ENCODE data around the gene ACOT4.
"Not testable (repeated sequence)": the region's sequence is repeated elsewhere in the genome, so short reads cannot be mapped to it uniquely, and the experiment has no call there.

ACOT4 gene

DNA sequence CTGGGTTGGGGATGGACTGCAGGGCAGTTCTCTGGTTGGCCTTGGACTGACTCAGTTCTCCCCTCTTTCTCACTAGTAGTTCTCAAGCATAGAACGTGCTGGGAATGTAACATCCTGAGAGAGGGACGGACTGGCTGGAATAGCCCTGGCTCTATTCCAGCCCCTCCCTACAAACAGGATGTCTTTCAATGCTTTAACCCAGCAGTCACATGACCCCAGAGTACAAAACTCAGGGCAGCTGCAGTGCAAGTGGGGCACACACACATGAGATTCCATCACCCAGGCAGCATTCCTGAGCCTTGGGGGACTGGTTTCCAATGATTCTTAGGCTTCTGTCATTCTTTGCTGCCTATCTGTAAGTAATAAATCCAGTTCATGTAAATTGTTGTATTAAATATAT lies 19.0 kb downstream of the ACOT4 start:
- Mint-ChIP-seq H3K36me3 (no peaks in the 10 kb centered on the region), H3K9me3 (no peaks in the 10 kb centered on the region), H3K4me3 (no peak overlapping the region), H3K4me1 (peaks cover 16% of the 10 kb centered on the region), H3K27ac (no peak overlapping the region)
- DNase-seq (ENCODE audit: low spot score in 2 of 2) (no peak), ATAC-seq (no peak)

DNA sequence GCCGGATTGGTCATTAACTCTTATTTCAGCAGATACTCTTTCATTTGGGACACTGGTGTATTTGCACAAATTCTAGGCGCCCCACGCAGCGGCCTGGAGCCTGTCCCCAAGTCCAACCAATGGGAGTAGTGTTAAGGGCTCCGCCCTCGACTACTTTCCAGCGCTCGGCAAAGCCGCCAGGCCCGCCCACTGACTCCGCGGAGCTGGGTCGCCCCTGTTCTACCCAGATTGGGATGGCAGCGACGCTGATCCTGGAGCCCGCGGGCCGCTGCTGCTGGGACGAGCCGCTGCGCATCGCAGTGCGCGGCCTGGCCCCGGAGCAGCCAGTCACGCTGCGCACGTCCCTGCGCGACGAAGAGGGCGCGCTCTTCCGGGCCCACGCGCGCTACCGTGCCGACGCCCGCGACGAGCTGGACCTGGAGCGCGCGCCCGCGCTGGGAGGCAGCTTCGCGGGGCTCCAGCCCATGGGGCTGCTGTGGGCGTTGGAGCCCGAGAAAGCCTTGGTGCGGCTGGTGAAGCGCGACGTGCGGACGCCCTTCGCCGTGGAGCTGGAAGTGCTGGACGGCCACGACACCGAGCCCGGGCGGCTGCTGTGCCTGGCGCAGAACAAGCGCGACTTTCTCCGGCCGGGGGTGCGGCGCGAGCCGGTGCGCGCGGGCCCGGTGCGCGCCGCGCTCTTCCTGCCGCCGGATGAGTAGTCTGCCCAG lies 20.8 kb downstream of the ACOT4 start, which contains the start of gene ACOT6:
Gene ACOT6, plus strand, starts transcription at position 179 of the 707 bp plus-strand sequence. Its CDS starts 55 bp downstream, at position 234.
- H3K4me1 Mint-ChIP-seq = peaks cover 6% of the 10 kb centered on the region
- no peaks in the 10 kb centered on the region for H3K36me3 Mint-ChIP-seq
- ATAC-seq (peak; percentile 93), DNase-seq (ENCODE audit: low spot score in 2 of 2) (peak; percentile 53 to 75)
- no peaks in the 10 kb centered on the region for H3K9me3 Mint-ChIP-seq
- peak within 1 kb of the TSS; percentile 77 for H3K4me3 Mint-ChIP-seq
- H3K27ac Mint-ChIP-seq = peak within 1 kb of the TSS; percentile 83

DNA sequence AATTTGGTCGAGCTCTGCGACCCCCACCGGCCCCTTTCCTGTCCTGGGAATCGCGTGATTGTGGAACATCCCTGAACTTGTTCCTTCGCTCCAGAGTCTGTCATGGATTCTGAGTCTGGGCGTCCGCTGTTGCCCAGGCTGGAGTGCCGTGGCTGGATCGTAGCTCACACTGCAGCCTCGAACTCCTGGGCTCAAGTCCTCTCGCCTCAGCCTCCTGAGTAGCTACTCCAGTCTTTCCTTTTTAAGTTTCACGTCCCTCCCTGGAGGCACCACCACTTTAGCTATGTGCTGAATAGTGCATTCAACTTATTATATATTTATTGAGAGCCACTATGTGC lies 21.3 kb downstream of the ACOT4 start:
- Mint-ChIP-seq H3K36me3 (no peaks in the 10 kb centered on the region), H3K4me3 (peak overlapping the region; percentile 77), H3K9me3 (no peaks in the 10 kb centered on the region), H3K27ac (peak overlapping the region; percentile 83), H3K4me1 (peaks cover 6% of the 10 kb centered on the region)
- ATAC-seq = peak; percentile 12
- no peak for DNase-seq (ENCODE audit: low spot score in 2 of 2)

DNA sequence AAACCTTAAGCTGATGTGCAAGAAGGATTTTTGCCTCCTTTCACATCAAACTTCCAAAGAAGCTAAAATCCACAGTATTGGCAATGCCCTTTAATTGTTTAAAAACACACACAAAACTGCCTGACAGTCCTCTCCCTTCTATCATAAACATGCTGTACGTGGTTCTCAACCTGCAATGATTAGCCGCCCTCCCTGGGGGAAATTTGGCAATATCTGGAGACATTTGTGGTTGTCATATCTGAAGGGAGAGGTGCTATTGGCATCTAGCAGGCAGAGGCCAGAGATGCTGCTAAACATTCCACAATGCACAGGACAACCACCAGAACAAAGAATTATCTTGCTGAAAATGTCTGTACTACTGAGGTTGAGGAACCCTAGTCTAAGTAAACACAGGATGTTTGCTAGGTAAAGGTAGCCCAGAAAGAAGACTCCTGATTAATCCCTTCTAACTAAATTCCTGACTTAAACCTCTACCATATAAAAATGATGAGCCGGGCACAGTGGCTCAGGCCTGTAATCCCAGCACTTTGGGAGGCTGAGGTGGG lies 21.8 kb downstream of the ACOT4 start:
- Mint-ChIP-seq H3K36me3 (no peaks in the 10 kb centered on the region), H3K4me1 (peaks cover 6% of the 10 kb centered on the region), H3K9me3 (no peaks in the 10 kb centered on the region), H3K27ac (peak overlapping the region; percentile 83), H3K4me3 (peak overlapping the region; percentile 77)
- DNase-seq (ENCODE audit: low spot score in 2 of 2) (no peak), ATAC-seq (no peak)

DNA sequence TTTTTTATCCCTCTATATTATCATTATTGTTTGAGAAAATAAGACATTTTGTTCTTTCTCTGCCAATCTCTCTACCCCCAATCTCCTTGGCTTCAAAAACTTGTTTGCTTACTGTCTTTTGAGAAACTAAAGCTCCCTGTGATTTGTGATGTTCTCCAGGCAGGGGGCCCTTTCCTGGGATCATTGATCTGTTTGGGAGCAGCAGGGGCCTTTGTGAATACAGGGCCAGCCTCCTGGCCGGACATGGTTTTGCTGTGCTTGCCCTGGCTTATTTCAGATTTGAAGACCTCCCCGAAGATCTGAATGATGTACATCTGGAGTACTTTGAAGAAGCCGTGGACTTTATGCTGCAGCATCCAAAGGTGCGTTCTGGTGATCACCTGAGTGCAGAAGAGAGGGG lies 25.2 kb downstream of the ACOT4 start:
- ATAC-seq (no peak), DNase-seq (ENCODE audit: low spot score in 2 of 2) (no peak)
- no peak overlapping the region for H3K27ac Mint-ChIP-seq
- no peak overlapping the region for H3K4me3 Mint-ChIP-seq
- H3K9me3 Mint-ChIP-seq = no peaks in the 10 kb centered on the region
- peaks cover 6% of the 10 kb centered on the region for H3K4me1 Mint-ChIP-seq
- H3K36me3 Mint-ChIP-seq = no peaks in the 10 kb centered on the region

DNA sequence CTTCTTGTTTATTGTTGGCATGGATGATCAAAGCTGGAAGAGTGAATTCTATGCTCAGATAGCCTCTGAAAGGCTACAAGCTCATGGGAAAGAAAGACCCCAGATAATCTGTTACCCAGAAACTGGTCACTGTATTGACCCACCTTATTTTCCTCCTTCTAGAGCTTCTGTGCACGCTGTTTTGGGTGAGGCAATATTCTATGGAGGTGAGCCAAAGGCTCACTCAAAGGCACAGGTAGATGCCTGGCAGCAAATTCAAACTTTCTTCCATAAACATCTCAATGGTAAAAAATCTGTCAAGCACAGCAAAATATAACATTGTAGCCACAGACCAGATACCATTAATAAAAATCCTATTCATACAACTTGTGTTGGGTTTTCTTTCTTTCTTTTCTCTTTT lies 27.9 kb downstream of the ACOT4 start:
- Mint-ChIP-seq H3K4me3 (no peak overlapping the region), H3K9me3 (no peaks in the 10 kb centered on the region), H3K27ac (no peak overlapping the region), H3K36me3 (no peaks in the 10 kb centered on the region), H3K4me1 (no peaks in the 10 kb centered on the region)
- DNase-seq (ENCODE audit: low spot score in 2 of 2) (no peak), ATAC-seq (no peak)

DNA sequence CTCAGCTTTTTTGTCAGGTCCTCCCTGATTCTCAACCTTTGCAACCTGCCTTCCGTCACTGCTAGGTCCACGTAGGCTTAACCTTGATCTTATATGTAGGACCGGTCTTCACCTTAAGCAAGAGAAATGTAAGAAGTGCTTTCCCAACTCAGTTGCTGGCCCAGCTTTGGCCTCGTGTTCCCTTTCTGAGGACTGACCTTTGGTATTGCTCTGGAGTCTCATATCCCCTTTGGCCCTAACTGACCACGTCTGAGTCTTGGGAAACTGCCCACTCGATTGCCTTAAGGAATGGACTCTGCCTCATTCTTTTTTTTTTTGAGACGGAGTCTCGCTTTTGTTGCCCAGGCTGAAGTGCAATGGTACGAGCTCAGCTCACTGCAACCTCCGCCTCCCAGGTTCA lies 28.6 kb downstream of the ACOT4 start:
- no peak for ATAC-seq
- no peaks in the 10 kb centered on the region for H3K9me3 Mint-ChIP-seq
- no peak for DNase-seq (ENCODE audit: low spot score in 2 of 2)
- H3K4me1 Mint-ChIP-seq = no peaks in the 10 kb centered on the region
- H3K27ac Mint-ChIP-seq = no peak overlapping the region
- no peak overlapping the region for H3K4me3 Mint-ChIP-seq
- H3K36me3 Mint-ChIP-seq = no peaks in the 10 kb centered on the region

DNA sequence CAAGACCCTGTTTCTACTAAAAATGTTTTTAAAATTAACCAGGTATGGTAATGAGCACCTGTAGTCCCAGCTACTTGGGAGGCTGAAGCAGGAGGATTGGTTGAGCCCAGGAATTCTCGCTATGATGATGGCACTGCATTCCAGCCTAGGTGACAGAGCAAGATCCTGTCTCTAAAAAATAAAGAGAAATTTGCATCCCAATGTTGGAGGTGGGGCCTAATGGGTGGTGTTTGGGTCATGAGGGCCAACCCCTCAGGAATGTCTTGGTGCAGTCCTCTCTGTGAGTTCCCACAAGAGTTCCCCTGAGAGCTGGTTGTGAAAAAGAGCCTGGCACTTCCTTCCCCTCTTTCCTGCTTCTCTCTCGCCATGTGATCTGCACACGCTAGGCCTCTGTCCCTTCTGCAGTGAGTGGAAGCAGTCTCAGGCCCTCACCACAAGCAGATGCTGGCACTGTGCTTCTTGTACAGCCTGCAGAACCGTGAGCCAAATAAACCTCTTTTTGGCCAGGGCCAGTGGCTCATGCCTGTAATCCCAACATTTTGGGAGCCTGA lies 31.9 kb downstream of the ACOT4 start:
- H3K4me3 Mint-ChIP-seq = no peak overlapping the region
- peaks cover 6% of the 10 kb centered on the region for H3K4me1 Mint-ChIP-seq
- H3K36me3 Mint-ChIP-seq = no peaks in the 10 kb centered on the region
- H3K9me3 Mint-ChIP-seq = no peaks in the 10 kb centered on the region
- no peak for ATAC-seq
- no peak for DNase-seq (ENCODE audit: low spot score in 2 of 2)
- H3K27ac Mint-ChIP-seq = no peak overlapping the region

DNA sequence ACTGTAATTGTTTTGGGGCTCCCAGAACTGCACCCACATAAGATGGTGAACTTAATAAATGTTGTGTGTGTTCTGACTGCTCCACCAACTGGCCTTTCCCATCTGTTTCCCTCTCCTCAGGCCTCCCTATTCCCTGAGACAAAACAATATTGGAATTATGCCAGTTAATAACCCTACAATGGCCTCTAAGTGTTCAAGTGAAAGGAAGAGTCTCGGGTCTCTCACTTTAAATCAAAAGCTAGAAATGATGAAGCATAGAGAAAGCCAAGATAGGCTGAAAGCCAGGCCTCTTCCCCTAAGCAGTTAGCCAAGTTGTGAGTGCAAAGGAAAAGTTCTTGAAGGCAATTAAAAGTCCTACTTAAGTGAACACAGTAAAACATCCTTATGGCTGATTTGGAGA lies 34.0 kb downstream of the ACOT4 start:
- no peaks in the 10 kb centered on the region for H3K9me3 Mint-ChIP-seq
- H3K4me1 Mint-ChIP-seq = peaks cover 6% of the 10 kb centered on the region
- no peak overlapping the region for H3K27ac Mint-ChIP-seq
- H3K36me3 Mint-ChIP-seq = no peaks in the 10 kb centered on the region
- ATAC-seq (no peak), DNase-seq (ENCODE audit: low spot score in 2 of 2) (no peak)
- H3K4me3 Mint-ChIP-seq = no peak overlapping the region

DNA sequence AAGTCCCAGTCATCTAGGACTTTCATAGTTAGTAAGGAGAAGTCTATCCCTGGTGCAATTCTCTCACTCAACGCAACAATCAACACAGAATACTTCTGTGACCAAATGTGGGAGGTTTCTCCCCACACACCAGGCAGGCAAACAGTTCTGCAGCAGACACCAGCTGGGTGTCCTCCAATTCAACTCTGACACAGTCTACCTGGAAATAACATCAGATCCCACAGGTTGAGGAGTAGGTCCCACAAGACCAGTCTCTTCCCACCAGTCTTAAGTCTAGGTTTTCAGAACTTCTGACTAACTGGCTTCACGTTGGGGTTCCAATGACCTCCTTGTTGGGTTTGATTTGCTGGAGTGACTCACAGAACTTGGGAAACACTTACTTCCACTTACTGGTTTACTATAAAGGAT lies 35.5 kb downstream of the ACOT4 start:
- H3K4me3 Mint-ChIP-seq = no peak overlapping the region
- no peak overlapping the region for H3K27ac Mint-ChIP-seq
- no peak for DNase-seq (ENCODE audit: low spot score in 2 of 2)
- peak; percentile 84 for ATAC-seq
- H3K4me1 Mint-ChIP-seq = peaks cover 6% of the 10 kb centered on the region
- no peaks in the 10 kb centered on the region for H3K36me3 Mint-ChIP-seq
- no peaks in the 10 kb centered on the region for H3K9me3 Mint-ChIP-seq

DNA sequence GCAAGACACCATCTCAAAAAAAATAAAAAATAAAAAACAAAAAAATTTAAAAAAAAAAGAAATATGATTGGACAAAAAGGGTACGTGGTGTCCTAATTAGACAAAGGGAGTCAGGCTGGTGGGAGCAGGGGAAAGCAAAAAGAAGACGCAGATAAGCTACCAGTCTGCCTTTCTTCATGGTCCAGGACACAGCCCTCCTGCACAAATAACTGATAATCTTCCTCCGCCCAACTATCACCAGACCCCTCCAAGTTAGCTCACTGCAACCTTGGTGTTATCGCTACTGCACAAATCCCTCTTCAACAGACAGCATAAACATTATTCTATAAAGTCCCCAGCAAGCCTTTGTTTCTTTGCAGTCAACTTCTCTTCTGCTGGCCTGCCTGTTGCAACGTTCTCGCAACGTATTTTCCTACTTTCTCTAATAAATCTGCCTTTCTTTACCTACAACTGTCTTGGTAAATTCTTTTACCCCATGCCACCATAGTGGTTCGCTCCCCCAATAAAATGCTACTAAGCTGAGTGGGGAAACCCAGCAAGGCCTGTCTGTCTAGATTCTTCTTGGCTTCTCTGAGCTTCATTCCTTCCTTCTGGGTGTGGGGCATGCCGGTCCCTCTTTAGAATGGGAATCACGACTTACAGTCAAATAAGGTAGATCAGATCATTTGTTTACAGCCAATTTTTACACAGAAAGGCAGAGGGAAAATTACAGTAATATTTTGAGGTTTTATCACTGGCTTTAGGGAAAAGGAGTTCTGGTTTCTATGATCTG lies 38.5 kb downstream of the ACOT4 start:
- Mint-ChIP-seq H3K4me3 (no peak overlapping the region), H3K27ac (no peak overlapping the region), H3K9me3 (no peaks in the 10 kb centered on the region), H3K36me3 (no peaks in the 10 kb centered on the region), H3K4me1 (peaks cover 6% of the 10 kb centered on the region)
- ATAC-seq (no peak), DNase-seq (ENCODE audit: low spot score in 2 of 2) (no peak)

DNA sequence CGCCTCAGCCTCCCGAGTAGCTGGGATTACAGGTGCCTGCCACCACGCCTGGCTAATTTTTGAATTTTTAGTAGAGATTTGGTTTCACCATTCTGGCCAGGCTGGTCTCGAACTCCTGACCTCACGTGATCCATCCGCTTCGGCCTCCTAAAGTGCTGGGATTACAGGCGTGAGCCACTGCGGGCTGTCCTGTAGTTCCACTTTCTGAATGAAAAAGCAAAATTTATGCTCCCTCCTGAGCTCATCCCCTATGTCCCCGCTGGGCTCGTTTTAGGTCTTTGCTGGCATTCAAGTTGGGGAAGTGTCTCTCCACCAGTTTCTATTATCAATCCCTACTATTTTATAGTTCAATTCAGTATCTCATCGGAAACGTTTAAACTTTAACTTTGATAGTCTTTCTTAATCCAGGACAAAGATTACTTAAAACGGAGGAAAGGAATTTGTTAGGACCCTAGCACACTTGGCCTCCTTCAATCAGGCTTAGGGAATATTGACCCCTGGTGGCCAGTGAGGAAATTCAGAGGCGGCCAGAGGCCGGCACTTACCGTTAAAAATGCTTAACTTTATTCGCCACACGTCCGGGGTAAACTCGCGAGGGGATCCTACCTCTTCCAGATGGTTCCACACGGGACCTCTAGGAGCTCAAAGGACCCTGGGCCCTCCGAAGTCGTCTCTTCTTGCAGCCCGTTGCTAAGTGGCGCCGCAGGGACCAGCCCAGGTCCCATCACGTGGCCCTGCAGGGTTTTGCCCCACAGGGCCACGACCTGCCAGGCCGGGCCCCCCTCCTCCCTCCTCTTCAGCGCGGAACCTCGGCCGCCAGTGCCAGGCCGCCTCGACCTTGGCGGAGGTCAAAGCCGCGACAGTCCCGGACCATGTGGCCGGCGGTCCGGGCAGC lies 41.7 kb downstream of the ACOT4 start:
- Mint-ChIP-seq H3K27ac (peak overlapping the region; percentile 67), H3K36me3 (no peaks in the 10 kb centered on the region), H3K9me3 (no peaks in the 10 kb centered on the region)

DNA sequence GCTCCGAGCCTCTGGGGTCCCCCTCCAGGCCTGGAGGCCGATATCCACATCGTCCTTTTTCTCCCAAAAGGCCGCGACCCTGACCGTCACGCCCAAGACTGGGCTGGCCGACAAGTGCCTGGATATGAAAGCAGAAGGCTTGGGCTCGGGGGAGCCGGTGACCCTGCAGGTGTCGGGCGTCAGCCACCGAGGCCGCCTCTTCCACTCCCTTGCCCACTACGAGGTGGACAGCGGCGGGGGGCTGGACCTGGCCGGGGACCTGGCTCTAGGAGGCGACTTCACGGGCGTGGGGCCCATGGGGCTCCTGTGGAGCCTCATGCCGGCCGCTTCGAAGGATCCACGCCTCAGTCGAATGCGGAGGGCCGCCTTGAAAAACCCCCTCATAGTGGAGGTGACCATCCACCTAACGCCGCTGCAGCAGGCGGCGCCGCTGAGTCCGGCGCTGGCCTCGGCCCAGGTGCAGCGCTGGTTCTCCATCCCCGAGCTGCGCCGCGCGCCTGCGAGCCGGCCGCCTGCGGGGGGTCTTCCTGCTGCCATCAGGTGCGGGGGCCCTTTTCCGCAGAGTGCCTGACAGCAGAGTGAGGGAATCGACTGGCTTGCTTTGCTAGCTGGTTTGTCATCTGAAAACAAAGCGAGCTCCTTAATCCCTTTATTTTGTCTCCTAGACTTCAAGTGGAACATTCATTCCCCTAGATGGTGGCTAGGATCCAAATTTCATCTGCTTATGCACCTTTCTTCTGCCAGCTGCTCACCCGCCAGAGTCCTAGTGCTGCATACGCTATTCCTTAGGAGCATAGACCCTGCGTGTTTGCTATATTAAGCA lies 42.5 kb downstream of the ACOT4 start:
- H3K9me3 Mint-ChIP-seq = no peaks in the 10 kb centered on the region
- no peak for DNase-seq (ENCODE audit: low spot score in 2 of 2)
- peak overlapping the region; percentile 64 for H3K4me3 Mint-ChIP-seq
- no peaks in the 10 kb centered on the region for H3K4me1 Mint-ChIP-seq
- H3K36me3 Mint-ChIP-seq = no peaks in the 10 kb centered on the region
- peak overlapping the region; percentile 67 for H3K27ac Mint-ChIP-seq
- ATAC-seq = peak; percentile 42

More for the DNA sequence above, 41.7 kb downstream of the ACOT4 start:
- H3K4me3 Mint-ChIP-seq = peak overlapping the region; percentile 64
- no peaks in the 10 kb centered on the region for H3K4me1 Mint-ChIP-seq
- ATAC-seq = peak; percentile 91
- peak; percentile 46 to 75 for DNase-seq (ENCODE audit: low spot score in 2 of 2)

DNA sequence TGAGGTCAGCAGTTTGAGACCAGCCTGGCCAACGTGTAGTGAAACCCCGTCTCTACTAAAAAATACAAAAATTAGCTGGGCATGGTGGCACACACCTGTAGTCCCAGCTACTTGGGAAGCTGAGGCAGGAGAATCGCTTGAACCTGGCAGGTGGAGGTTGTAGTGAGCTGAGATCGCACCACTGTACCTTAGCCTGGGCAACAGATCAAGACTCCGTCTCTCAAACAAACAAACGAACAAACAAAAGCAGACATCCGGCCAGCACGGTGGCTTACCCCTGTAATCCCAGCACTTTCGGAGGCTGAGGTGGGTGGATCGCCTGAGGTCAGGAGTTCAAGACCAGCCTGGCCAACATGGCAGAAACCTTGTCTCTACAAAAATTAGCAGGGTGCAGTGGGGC lies 44.7 kb downstream of the ACOT4 start:
- DNase-seq (ENCODE audit: low spot score in 2 of 2); H3K27ac Mint-ChIP-seq; H3K4me3 Mint-ChIP-seq; H3K4me1 Mint-ChIP-seq; H3K9me3 Mint-ChIP-seq; H3K36me3 Mint-ChIP-seq; ATAC-seq: not testable (repeated sequence)

All from stimulated activated effector memory CD8-positive, alpha-beta T cell treated with anti-CD3 and anti-CD28 coated beads, Interleukin-12 subunit alpha, Interleukin-12 subunit beta, amount 100 ng/mL, for 72 hours (primary cell).